GM23338 (cell line): ENCODE results near the gene MAPRE3. TPM values are rescaled to one million over a fixed set of nuclear protein-coding genes. Genes with fewer than 3 reads are reported as not detected.

Experiments used
- ATAC-seq: fragments of 200-7000 bp; cut with Tn5 transposase; 3 replicates; pipeline ENCODE4 v1.9.1; 2020
- DNase-seq: peaks from one replicate; pipeline ENCODE4 v3.0.0-alpha.2; 2015; ENCODE audit warnings: low spot score
- H2AFZ ChIP-seq: fragments of 200-600 bp; sonication (generic); 2 replicates; pipeline ENCODE4 v1.8.0; 2016; ENCODE audit warnings: antibody characterized with exemption, mild to moderate bottlenecking, moderate library complexity
- H3F3A ChIP-seq: fragments of 200-600 bp; sonication (generic); replicated peaks from 2 replicates; pipeline ENCODE4 v1.8.0; 2017; ENCODE audit warnings: antibody characterized with exemption, mixed run types, low read depth
- H3K27ac ChIP-seq: fragments of 200-600 bp; sonication (generic); 2 replicates; pipeline ENCODE4 v1.6.1; 2016; ENCODE audit warnings: low read depth
- H3K27me3 ChIP-seq: fragments of 200-600 bp; sonication (generic); 2 replicates; pipeline ENCODE4 v1.8.0; 2016; ENCODE audit warnings: mild to moderate bottlenecking, mixed run types, moderate library complexity; ENCODE audit not compliant: insufficient read depth
- H3K36me3 ChIP-seq: fragments of 200-600 bp; sonication (generic); 2 replicates; pipeline ENCODE4 v1.8.0; 2016; ENCODE audit warnings: mild to moderate bottlenecking; ENCODE audit not compliant: insufficient read depth
- H3K4me1 ChIP-seq: fragments of 200-600 bp; sonication (generic); 2 replicates; pipeline ENCODE4 v1.8.0; 2016; ENCODE audit warnings: mild to moderate bottlenecking, moderate library complexity; ENCODE audit not compliant: insufficient read depth
- H3K4me2 ChIP-seq: fragments of 200-600 bp; sonication (generic); 2 replicates; pipeline ENCODE4 v1.7.1; 2017; ENCODE audit warnings: mixed run types
- H3K4me3 ChIP-seq: fragments of 200-600 bp; sonication (generic); 2 replicates; pipeline ENCODE4 v1.6.1; 2016; ENCODE audit warnings: mixed run types
- H3K79me2 ChIP-seq: fragments of 200-600 bp; sonication (generic); replicated peaks from 2 replicates; pipeline ENCODE4 v1.8.0; 2017; ENCODE audit warnings: mild to moderate bottlenecking; ENCODE audit not compliant: insufficient read depth
- H3K9me2 ChIP-seq: fragments of 200-600 bp; sonication (generic); 2 replicates; pipeline ENCODE4 v1.8.0; 2017; ENCODE audit not compliant: insufficient read depth
- H4K20me1 ChIP-seq: fragments of 200-600 bp; sonication (generic); replicated peaks from 2 replicates; pipeline ENCODE4 v1.8.0; 2017; ENCODE audit warnings: mild to moderate bottlenecking; ENCODE audit not compliant: insufficient read depth
- H3K27ac Mint-ChIP-seq: 2 replicates; pipeline ENCODE4 v1.8.0; 2020; ENCODE audit warnings: inconsistent platforms, mild to moderate bottlenecking, moderate library complexity, mixed read lengths
- H3K27me3 Mint-ChIP-seq: 3 replicates; pipeline ENCODE4 v1.8.0; 2022; ENCODE audit warnings: low read depth, mild to moderate bottlenecking, moderate library complexity, mixed read lengths, inconsistent platforms; ENCODE audit not compliant: insufficient read depth, poor library complexity
- H3K36me3 Mint-ChIP-seq: 3 replicates; pipeline ENCODE4 v1.8.0; 2021; ENCODE audit warnings: low read depth, mild to moderate bottlenecking, inconsistent platforms, moderate library complexity, mixed read lengths
- H3K4me1 Mint-ChIP-seq: 3 replicates; pipeline ENCODE4 v1.8.0; 2020; ENCODE audit warnings: mild to moderate bottlenecking, inconsistent platforms, mixed read lengths
- H3K4me3 Mint-ChIP-seq: 3 replicates; pipeline ENCODE4 v1.8.0; 2021; ENCODE audit warnings: moderate library complexity, mild to moderate bottlenecking, inconsistent platforms, mixed read lengths
- H3K9me3 Mint-ChIP-seq: 3 replicates; pipeline ENCODE4 v1.8.0; 2020; ENCODE audit warnings: moderate library complexity, mild to moderate bottlenecking, inconsistent platforms, mixed read lengths
- CREB1 ChIP-seq: fragments of 250-450 bp; sonication (Bioruptor Pico); IDR thresholded peaks from 2 replicates; pipeline ENCODE4 v1.5.0; 2020; ENCODE audit warnings: low read depth, mild to moderate bottlenecking, moderate library complexity
- CTCF ChIP-seq, 2 experiments: fragments of 200-600 bp in 1 of 2; sonication (generic) in 1 of 2; conservative IDR thresholded peaks; 2 replicates each; pipeline versions ENCODE4 v1.5.1 to v1.6.1; 2016 to 2017; ENCODE audit warnings: antibody characterized with exemption in 2 of 2, low read depth in 2 of 2, mild to moderate bottlenecking in 2 of 2, moderate library complexity in 1 of 2
- EZH2 ChIP-seq: fragments of 200-600 bp; sonication (generic); IDR thresholded peaks from one replicate; pipeline ENCODE4 v1.8.0; 2017; ENCODE audit warnings: antibody characterized with exemption, mild to moderate bottlenecking, low read depth; ENCODE audit not compliant: unreplicated experiment
- EZH2phosphoT487 ChIP-seq: fragments of 200-600 bp; sonication (generic); IDR thresholded peaks from one replicate; pipeline ENCODE4 v1.8.1; 2018; ENCODE audit warnings: antibody characterized with exemption; ENCODE audit not compliant: unreplicated experiment
- JUNB ChIP-seq: IDR thresholded peaks from one replicate; pipeline ENCODE4 v1.6.1; 2016; ENCODE audit warnings: antibody characterized with exemption; ENCODE audit not compliant: unreplicated experiment
- NANOG ChIP-seq: IDR thresholded peaks from 2 replicates; pipeline ENCODE4 v1.6.1; 2016; ENCODE audit warnings: antibody characterized with exemption, borderline replicate concordance
- POLR2AphosphoS5 ChIP-seq: IDR thresholded peaks from 2 replicates; pipeline ENCODE4 v1.6.1; 2016; ENCODE audit warnings: antibody characterized with exemption, low read depth
- STAT1 ChIP-seq: IDR thresholded peaks from one replicate; pipeline ENCODE4 v1.6.1; 2016; ENCODE audit warnings: antibody characterized with exemption; ENCODE audit not compliant: unreplicated experiment
- ZNF114 ChIP-seq: fragments of 250-450 bp; sonication (Bioruptor Pico); IDR thresholded peaks from 2 replicates; pipeline ENCODE4 v1.5.0; 2020; ENCODE audit warnings: mild to moderate bottlenecking, moderate library complexity
- ZNF331 ChIP-seq: fragments of 250-450 bp; sonication (Bioruptor Pico); IDR thresholded peaks from 2 replicates; pipeline ENCODE4 v1.5.0; 2020; ENCODE audit warnings: low read depth, mild to moderate bottlenecking, moderate library complexity
- ZNF462 ChIP-seq: fragments of 250-450 bp; sonication (Bioruptor Pico); IDR thresholded peaks from 2 replicates; pipeline ENCODE4 v1.5.0; 2020; ENCODE audit warnings: mild to moderate bottlenecking, moderate library complexity
- polyA plus RNA-seq: library from polyadenylated mRNA; unstranded; fragments of >200 nt; fragmentation: Nextera tagmentation; extraction: Ambion mirVana; gene quantifications from 2 replicates; pipeline ENCODE4 v1.2.1, GENCODE V29; 2016
- total RNA-seq: library from RNA; depleted of rRNA; stranded (reverse); fragments of >200 nt; shearing (Covaris generic); gene quantifications from 2 replicates; pipeline ENCODE4 v1.2.3, GENCODE V29; 2014
- TF ChIP-seq, protein P1 (sequence below): IDR thresholded peaks from one replicate; pipeline ENCODE4 v1.6.1; 2018; ENCODE audit warnings: antibody characterized with exemption; ENCODE audit not compliant: unreplicated experiment
- TF ChIP-seq, protein P2 (sequence below): IDR thresholded peaks from 2 replicates; pipeline ENCODE4 v1.6.1; 2016; ENCODE audit warnings: antibody characterized with exemption

Gene MAPRE3
- total and polyA plus RNA-seq, 2 experiments from 2014 or later: 3.3 to 4.5 TPM

- Histone ChIP-seq H3K9me2 (no peaks in the 10 kb centered on the region), H3K27me3 (peaks cover 9% of the 10 kb centered on the region), H3K79me2 (no peaks in the 10 kb centered on the region), H2AFZ (no peak overlapping the region), H3F3A (0 out of 2 replicates have a peak, but pooled peaks cover 3% of the 10 kb centered on the region), H3K36me3 (no peaks in the 10 kb centered on the region), H4K20me1 (no peaks in the 10 kb centered on the region), H3K4me1 (peaks cover 13% of the 10 kb centered on the region; the same call in 1 of the 2 replicates), H3K4me2 (no peak overlapping the region), H3K4me3 (no peak overlapping the region), H3K27ac (no peak overlapping the region)
- no peak overlapping the region for H3K4me3 Mint-ChIP-seq
- no peaks in the 10 kb centered on the region for H3K27me3 Mint-ChIP-seq
- TF ChIP-seq, protein P1, sequence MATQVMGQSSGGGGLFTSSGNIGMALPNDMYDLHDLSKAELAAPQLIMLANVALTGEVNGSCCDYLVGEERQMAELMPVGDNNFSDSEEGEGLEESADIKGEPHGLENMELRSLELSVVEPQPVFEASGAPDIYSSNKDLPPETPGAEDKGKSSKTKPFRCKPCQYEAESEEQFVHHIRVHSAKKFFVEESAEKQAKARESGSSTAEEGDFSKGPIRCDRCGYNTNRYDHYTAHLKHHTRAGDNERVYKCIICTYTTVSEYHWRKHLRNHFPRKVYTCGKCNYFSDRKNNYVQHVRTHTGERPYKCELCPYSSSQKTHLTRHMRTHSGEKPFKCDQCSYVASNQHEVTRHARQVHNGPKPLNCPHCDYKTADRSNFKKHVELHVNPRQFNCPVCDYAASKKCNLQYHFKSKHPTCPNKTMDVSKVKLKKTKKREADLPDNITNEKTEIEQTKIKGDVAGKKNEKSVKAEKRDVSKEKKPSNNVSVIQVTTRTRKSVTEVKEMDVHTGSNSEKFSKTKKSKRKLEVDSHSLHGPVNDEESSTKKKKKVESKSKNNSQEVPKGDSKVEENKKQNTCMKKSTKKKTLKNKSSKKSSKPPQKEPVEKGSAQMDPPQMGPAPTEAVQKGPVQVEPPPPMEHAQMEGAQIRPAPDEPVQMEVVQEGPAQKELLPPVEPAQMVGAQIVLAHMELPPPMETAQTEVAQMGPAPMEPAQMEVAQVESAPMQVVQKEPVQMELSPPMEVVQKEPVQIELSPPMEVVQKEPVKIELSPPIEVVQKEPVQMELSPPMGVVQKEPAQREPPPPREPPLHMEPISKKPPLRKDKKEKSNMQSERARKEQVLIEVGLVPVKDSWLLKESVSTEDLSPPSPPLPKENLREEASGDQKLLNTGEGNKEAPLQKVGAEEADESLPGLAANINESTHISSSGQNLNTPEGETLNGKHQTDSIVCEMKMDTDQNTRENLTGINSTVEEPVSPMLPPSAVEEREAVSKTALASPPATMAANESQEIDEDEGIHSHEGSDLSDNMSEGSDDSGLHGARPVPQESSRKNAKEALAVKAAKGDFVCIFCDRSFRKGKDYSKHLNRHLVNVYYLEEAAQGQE: no peak
- no peak for TF ChIP-seq CREB1 (CRISPR knock-in tag)
- no peak for TF ChIP-seq EZH2
- TF ChIP-seq POLR2AphosphoS5: no peak
- no peak for TF ChIP-seq ZNF462 (CRISPR knock-in tag)
- no peak for TF ChIP-seq ZNF331 (CRISPR knock-in tag)
- TF ChIP-seq JUNB: no peak
- TF ChIP-seq STAT1: no peak
- TF ChIP-seq CTCF (conservative IDR thresholded peaks at IDR 0.05; ENCODE audit: low read depth in 2 of 2): no peak
- TF ChIP-seq EZH2phosphoT487: no peak
- TF ChIP-seq NANOG: no peak
- TF ChIP-seq, protein P2, sequence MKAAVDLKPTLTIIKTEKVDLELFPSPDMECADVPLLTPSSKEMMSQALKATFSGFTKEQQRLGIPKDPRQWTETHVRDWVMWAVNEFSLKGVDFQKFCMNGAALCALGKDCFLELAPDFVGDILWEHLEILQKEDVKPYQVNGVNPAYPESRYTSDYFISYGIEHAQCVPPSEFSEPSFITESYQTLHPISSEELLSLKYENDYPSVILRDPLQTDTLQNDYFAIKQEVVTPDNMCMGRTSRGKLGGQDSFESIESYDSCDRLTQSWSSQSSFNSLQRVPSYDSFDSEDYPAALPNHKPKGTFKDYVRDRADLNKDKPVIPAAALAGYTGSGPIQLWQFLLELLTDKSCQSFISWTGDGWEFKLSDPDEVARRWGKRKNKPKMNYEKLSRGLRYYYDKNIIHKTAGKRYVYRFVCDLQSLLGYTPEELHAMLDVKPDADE: no peak
- no peak for TF ChIP-seq ZNF114 (CRISPR knock-in tag)
- DNase-seq (no peak), ATAC-seq (no peak)
- no peak overlapping the region for H3K27ac Mint-ChIP-seq
- peaks cover 26% of the 10 kb centered on the region for H3K4me1 Mint-ChIP-seq
- no peaks in the 10 kb centered on the region for H3K9me3 Mint-ChIP-seq
- H3K36me3 Mint-ChIP-seq: no peaks in the 10 kb centered on the region
These were observed 6.6 kb downstream of the MAPRE3 start for GRCh38 chr2:26977012-26977411.
